GM19193 (cell line): ENCODE results near the gene ZMYND8.

Experiments
- POLR2A ChIP-seq: IDR thresholded peaks from 4 replicates; pipeline ENCODE4 v1.6.1; 2011; ENCODE audit not compliant: insufficient read depth, insufficient read length; ENCODE audit errors: extremely low read depth

ZMYND8 gene

GRCh38 chr20:47198996-47199552, 157.4 kb downstream of the ZMYND8 start:
- TF ChIP-seq POLR2A: no peak

GRCh38 chr20:47198254-47198671, 158.2 kb downstream of the ZMYND8 start:
- no peak for TF ChIP-seq POLR2A

- no peak for TF ChIP-seq POLR2A
Measured at GRCh38 chr20:47196091-47197081, 160.1 kb downstream of the ZMYND8 start.

- TF ChIP-seq POLR2A: no peak
Measured at GRCh38 chr20:47195573-47195972, 160.9 kb downstream of the ZMYND8 start.

- no peak for TF ChIP-seq POLR2A
Measured at GRCh38 chr20:47191956-47192355, 164.5 kb downstream of the ZMYND8 start.

GRCh38 chr20:47191074-47191673, 165.3 kb downstream of the ZMYND8 start:
- no peak for TF ChIP-seq POLR2A

GRCh38 chr20:47189060-47189459, 167.4 kb downstream of the ZMYND8 start:
- no peak for TF ChIP-seq POLR2A

GRCh38 chr20:47188540-47188939, 168.0 kb downstream of the ZMYND8 start:
- TF ChIP-seq POLR2A: no peak

- TF ChIP-seq POLR2A: no peak
Measured at GRCh38 chr20:47187450-47188195, 168.9 kb downstream of the ZMYND8 start.

GRCh38 chr20:47183367-47183766, 173.1 kb downstream of the ZMYND8 start:
- no peak for TF ChIP-seq POLR2A

GRCh38 chr20:47181056-47181862, 175.2 kb downstream of the ZMYND8 start:
- TF ChIP-seq POLR2A: no peak

GRCh38 chr20:47179267-47179666, 177.2 kb downstream of the ZMYND8 start:
- no peak for TF ChIP-seq POLR2A

GRCh38 chr20:47178851-47179250, 177.6 kb downstream of the ZMYND8 start:
- TF ChIP-seq POLR2A: no peak

GRCh38 chr20:47178277-47178676, 178.2 kb downstream of the ZMYND8 start:
- no peak for TF ChIP-seq POLR2A
